Measurements from ENCODE around the gene FNTB. TPM values are rescaled to one million over a fixed set of nuclear protein-coding genes. Genes with fewer than 3 reads are reported as not detected.
"Not testable (repeated sequence)": the region's sequence is repeated elsewhere in the genome, so short reads cannot be mapped to it uniquely, and the experiment has no call there.

Gene FNTB
- total RNA-seq, 1 experiment from 2014 or later, result 12.9 TPM

GRCh38 chr14:65069874-65070413 is 83.2 kb downstream of the FNTB start:
- DNase-seq (ENCODE audit: low read depth), result no peak
- in situ Hi-C loops (cut with HindIII; ENCODE audit: low pct_unique_long_range_greater_than_20kb, low sequenced_read_pairs), result no loop called here

- DNase-seq (ENCODE audit: low read depth), result no peak
- in situ Hi-C loops (cut with HindIII; ENCODE audit: low pct_unique_long_range_greater_than_20kb, low sequenced_read_pairs), result no loop called here
Measured at GRCh38 chr14:65070471-65070976, 83.8 kb downstream of the FNTB start.

DNA sequence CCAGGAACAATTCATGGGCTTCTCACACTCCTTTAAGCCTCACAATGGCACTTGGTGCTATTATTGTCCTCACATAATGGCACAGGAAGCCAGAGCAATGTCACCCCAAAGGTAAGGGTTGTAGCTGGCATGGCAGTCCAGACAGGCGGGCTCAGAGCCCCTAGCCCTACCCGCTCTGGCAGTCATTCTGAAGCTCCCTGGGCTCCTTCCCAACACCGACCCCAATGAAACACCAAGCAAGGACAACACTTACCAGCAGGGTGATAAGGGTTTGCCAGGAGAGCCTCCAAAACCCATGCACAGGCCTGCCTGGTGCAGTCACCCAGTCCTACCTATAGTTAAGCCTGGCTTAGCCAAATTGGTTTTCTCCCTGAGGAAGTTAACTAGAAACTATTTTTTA is 84.8 kb downstream of the FNTB start:
- in situ Hi-C loops (cut with HindIII; ENCODE audit: low pct_unique_long_range_greater_than_20kb, low sequenced_read_pairs), result no loop called here

GRCh38 chr14:65072256-65072655 is 85.6 kb downstream of the FNTB start:
- DNase-seq (ENCODE audit: low read depth), result no peak
- in situ Hi-C loops (cut with HindIII; ENCODE audit: low pct_unique_long_range_greater_than_20kb, low sequenced_read_pairs), result no loop called here

More for the DNA sequence above, 84.8 kb downstream of the FNTB start:
- no peak for DNase-seq (ENCODE audit: low read depth)

GRCh38 chr14:65072937-65073336 is 86.2 kb downstream of the FNTB start:
- DNase-seq (ENCODE audit: low read depth), result no peak
- in situ Hi-C loops (cut with HindIII; ENCODE audit: low pct_unique_long_range_greater_than_20kb, low sequenced_read_pairs), result no loop called here

- DNase-seq (ENCODE audit: low read depth), result no peak
- in situ Hi-C loops (cut with HindIII; ENCODE audit: low pct_unique_long_range_greater_than_20kb, low sequenced_read_pairs), result no loop called here
Measured at GRCh38 chr14:65073605-65074201, 87.0 kb downstream of the FNTB start.

DNA sequence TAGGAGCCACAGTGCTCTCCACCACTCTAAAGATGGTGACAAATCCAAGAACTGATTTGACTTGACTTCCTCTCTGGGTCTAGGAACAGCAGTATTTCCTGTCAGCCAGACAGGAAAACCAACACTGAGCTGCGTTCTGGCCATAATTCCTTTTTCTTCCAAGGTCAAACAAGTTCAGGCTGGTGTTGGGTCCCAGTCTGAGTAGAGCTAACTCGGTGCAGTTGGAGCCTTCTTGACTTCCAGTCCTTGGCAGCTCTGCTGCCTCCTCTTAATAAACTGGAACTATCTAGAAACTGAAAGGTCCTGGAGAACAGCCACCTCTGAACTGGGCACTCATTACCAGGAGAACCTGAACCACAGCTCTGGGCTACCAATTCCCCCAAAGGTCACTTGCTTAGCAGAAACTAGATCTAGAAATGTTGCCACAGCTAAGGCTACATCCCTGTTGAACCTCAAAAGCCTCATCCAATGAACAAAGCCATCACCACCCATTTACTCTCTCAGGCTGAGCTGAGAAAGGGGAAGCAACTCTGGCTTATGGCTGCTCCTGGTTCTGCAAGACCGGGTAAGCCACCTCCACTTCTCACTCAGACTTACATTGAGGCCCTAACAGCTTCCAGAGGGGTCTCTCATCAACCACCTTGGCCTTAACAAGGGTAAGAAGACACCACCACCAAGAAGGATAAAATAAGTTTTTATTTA is 87.9 kb downstream of the FNTB start:
- DNase-seq (ENCODE audit: low read depth), result no peak
- in situ Hi-C loops (cut with HindIII; ENCODE audit: low pct_unique_long_range_greater_than_20kb, low sequenced_read_pairs), result no loop called here

- in situ Hi-C loops (cut with HindIII; ENCODE audit: low pct_unique_long_range_greater_than_20kb, low sequenced_read_pairs), result no loop called here
- DNase-seq (ENCODE audit: low read depth), result no peak
Measured at GRCh38 chr14:65075628-65076325, 89.1 kb downstream of the FNTB start.

- in situ Hi-C loops (cut with HindIII; ENCODE audit: low pct_unique_long_range_greater_than_20kb, low sequenced_read_pairs), result no loop called here
- no peak for DNase-seq (ENCODE audit: low read depth)
Measured at GRCh38 chr14:65077318-65077717, 90.6 kb downstream of the FNTB start.

- in situ Hi-C loops (cut with HindIII; ENCODE audit: low pct_unique_long_range_greater_than_20kb, low sequenced_read_pairs), result no loop called here
Measured at GRCh38 chr14:65079201-65079600, 92.5 kb downstream of the FNTB start.

DNA sequence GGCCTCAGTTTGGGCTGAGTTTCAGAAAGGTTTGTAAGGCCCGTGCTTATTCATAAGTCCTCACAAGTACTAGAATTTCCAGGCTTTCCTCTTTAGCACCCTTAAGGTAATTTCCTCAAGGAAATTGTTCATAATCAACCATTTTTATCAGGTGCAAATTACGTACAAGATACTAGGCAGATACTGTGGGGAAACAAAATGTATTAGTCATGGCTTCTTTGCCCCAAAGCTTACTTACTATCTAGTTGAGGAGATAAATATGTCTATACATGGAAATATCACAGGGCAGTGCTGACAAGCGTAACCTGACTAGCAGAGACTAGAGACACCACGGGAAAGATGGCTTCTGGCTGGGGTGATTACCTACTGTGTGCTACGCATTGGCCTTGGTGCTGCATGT is 93.1 kb downstream of the FNTB start:
- no peak for DNase-seq (ENCODE audit: low read depth)
- in situ Hi-C loops (cut with HindIII; ENCODE audit: low pct_unique_long_range_greater_than_20kb, low sequenced_read_pairs), result no loop called here

More at GRCh38 chr14:65079201-65079600, 92.5 kb downstream of the FNTB start:
- DNase-seq (ENCODE audit: low read depth), result no peak

DNA sequence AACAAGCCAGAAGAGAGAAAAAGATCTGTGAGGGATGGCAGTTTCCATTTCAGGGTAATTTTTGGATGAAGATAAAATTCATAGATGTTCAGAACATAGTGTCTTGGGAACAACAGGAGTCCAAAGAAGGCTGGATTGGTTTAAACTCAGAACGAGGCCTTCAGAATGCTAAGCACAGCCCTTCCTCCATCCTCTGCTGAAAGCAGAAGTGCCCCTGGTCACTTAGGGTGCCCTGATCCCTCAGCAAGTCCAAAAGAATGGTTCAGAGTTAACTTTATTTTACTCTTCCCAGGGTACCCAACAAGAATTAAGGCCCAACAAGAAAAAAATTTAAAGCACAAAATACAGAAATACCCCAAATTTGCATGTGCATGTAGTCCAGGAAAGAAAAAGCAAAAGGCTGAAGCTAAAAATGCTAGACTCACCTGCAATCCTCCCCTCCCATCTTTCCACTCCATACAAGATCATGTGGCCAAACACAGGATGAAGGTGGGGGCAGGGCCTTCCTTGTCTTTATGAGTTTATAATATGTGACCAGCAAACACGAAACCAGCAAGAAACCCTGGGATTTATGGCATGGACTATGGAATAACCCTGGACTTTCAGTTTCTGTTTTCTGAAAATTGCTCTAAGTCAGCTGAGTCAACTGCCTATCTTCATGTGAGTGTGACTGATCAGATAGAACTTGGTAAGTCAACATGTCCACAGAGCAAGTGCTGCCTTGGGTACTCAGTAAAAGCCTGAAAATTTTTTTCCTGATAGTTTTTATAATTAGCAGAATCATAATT is 94.5 kb downstream of the FNTB start:
- no peak for DNase-seq (ENCODE audit: low read depth)
- in situ Hi-C loops (cut with HindIII; ENCODE audit: low pct_unique_long_range_greater_than_20kb, low sequenced_read_pairs), result no loop called here

DNA sequence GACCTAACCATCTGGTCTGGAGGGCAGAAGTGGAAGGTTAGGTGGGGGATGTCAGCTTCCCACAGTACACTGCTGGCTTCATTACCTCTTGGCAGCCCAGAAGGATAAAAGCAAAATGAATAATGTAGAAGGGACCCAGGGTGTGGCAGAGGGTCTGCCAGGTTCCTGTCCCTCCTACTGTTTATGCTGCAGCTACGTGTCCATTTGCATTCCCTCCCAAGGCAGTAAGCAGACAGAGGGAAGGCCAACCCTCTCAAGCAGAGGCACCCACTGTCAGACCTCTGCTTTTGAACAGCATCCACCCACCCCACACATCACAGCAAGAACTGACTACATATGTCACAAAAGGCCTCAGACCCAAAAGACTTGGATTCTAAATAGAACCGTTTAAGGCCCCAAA is 96.2 kb downstream of the FNTB start:
- no peak for DNase-seq (ENCODE audit: low read depth)
- in situ Hi-C loops (cut with HindIII; ENCODE audit: low pct_unique_long_range_greater_than_20kb, low sequenced_read_pairs), result no loop called here

DNA sequence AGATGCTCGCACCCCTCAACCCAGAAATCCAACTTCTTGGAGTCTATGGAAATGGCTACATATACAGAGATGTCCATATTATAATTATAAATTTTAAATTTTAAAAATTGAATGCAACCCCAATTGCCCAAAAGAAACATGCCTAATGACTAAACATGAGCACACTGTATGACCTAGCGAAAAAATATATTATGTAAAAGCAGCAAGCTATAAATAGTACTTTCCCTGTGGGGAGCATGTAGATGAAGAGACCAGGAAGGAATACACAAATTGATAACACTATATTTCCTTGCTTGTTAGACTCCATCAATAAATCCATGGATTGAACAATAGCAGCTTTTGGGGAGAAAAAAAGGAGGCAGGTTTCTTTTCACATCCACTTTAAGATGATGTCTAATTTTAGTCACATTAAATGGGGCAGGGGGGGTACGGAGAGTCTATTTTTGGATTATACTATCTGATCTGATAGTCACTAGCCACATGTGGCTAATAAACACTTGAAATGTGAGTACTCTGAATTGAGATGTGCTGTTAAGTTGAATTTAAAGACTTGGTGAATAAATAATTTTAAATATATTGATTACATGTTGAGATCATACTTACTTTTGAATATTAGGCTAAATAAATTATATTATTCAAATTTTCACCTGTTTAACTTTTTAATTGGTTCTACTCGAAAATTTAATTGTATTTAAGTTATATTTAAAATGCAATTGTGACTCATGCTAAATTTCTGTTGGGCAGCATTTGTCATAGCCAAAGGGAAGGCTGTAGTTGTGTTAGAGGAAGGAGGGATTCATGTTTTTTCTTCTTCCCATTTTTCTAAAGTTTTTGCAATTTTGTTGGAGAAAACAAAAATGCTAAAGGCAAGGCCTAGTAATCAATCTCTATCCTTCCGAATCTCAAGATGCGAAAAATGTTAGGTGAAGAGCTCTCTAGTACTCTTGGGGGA is 98.1 kb downstream of the FNTB start:
- no peak for DNase-seq (ENCODE audit: low read depth)
- in situ Hi-C loops (cut with HindIII; ENCODE audit: low pct_unique_long_range_greater_than_20kb, low sequenced_read_pairs), result no loop called here

DNA sequence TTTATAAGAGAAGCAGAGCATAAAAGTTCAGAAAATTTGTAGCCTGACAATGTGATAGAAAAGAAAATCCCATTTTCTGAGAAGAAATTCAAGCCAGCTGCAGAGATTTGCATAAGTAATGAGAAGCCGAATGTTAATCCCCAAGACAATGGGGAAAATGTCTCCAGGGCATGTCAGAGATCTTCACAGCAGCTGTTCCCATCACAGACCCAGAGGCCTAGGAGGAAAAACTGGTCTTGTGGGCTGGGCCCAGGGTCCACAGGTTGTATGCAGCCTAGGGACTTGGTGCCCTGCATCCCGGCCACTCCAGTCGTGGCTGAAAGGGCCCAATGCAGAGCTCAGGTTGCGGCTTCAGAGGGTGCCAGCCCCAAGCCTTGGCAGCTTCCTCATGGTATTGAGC is 100.0 kb downstream of the FNTB start:
- in situ Hi-C loops (cut with HindIII; ENCODE audit: low pct_unique_long_range_greater_than_20kb, low sequenced_read_pairs); DNase-seq (ENCODE audit: low read depth): not testable (repeated sequence)

GRCh38 chr14:65087835-65088234 is 101.1 kb downstream of the FNTB start:
- in situ Hi-C loops (cut with HindIII; ENCODE audit: low pct_unique_long_range_greater_than_20kb, low sequenced_read_pairs); DNase-seq (ENCODE audit: low read depth): not testable (repeated sequence)

DNA sequence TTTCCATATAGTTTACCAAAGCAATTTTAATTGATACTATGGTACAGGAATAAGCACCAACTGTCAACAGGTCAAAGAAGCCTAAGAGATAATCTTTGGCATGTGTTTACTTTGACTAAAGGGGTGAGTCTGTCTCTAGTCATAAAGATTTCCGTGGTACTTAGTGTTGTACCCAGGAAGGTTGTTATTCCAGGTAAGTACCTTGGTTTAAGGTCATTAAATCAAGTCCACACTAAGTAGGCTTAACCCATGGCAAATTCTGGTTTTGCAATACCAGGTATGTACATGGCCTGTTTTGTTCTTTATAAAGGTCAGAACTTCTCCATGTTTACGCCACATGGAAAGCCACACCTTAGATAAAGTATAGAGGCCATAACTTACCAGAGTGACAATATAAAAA is 105.7 kb downstream of the FNTB start:
- no peak for DNase-seq (ENCODE audit: low read depth)
- in situ Hi-C loops (cut with HindIII; ENCODE audit: low pct_unique_long_range_greater_than_20kb, low sequenced_read_pairs), result no loop called here
